Astrocyte (in vitro differentiated cells and primary cell): Measurements from ENCODE around the gene DUOX2. TPM values are rescaled to one million over a fixed set of nuclear protein-coding genes. Genes with fewer than 3 reads are reported as not detected.

Source experiments
- DNase-seq: peaks from one replicate; pipeline ENCODE4 v3.0.0-alpha.2; 2010; ENCODE audit warnings: low read depth
- FAIRE-seq: peaks from 2 replicates; lab custom pipeline; 2011; peaks lifted over from hg19 to GRCh38; lab: Jason Lieb, UNC
- H2AFZ ChIP-seq: 2 replicates; pipeline ENCODE4 v1.6.0; 2012; ENCODE audit warnings: low read depth, low read length, inconsistent platforms
- H3K27ac ChIP-seq: 2 replicates; pipeline ENCODE4 v1.5.1; 2011; ENCODE audit warnings: low read depth, low read length, inconsistent platforms
- H3K27me3 ChIP-seq: 2 replicates; pipeline ENCODE4 v1.6.0; 2011; ENCODE audit warnings: low read length, inconsistent platforms; ENCODE audit not compliant: insufficient read depth
- H3K36me3 ChIP-seq: 2 replicates; pipeline ENCODE4 v1.5.1; 2011; ENCODE audit warnings: low read length, inconsistent platforms; ENCODE audit not compliant: insufficient read depth
- H3K4me1 ChIP-seq: 2 replicates; pipeline ENCODE4 v1.5.1; 2011; ENCODE audit warnings: low read length, inconsistent platforms; ENCODE audit not compliant: insufficient read depth
- H3K4me2 ChIP-seq: 2 replicates; pipeline ENCODE4 v1.6.0; 2012; ENCODE audit warnings: low read length, inconsistent platforms
- H3K4me3 ChIP-seq: 2 replicates; pipeline ENCODE4 v1.5.1; 2011; ENCODE audit warnings: low read depth, mild to moderate bottlenecking, low read length, inconsistent platforms; ENCODE audit not compliant: insufficient read depth
- H3K79me2 ChIP-seq: 2 replicates; pipeline ENCODE4 v1.6.0; 2012; ENCODE audit warnings: mild to moderate bottlenecking, low read length, inconsistent platforms; ENCODE audit not compliant: insufficient read depth
- H3K9ac ChIP-seq: 2 replicates; pipeline ENCODE4 v1.6.0; 2012; ENCODE audit warnings: mild to moderate bottlenecking, low read length, inconsistent platforms
- H3K9me3 ChIP-seq: 2 replicates; pipeline ENCODE4 v1.5.1; 2012; ENCODE audit warnings: low read depth, mild to moderate bottlenecking, low read length, inconsistent platforms; ENCODE audit not compliant: insufficient read depth
- H4K20me1 ChIP-seq: 2 replicates; pipeline ENCODE4 v1.6.0; 2012; ENCODE audit warnings: low read length, inconsistent platforms; ENCODE audit not compliant: insufficient read depth
- H3K27ac Mint-ChIP-seq: one replicate; pipeline ENCODE4 v1.8.0; 2021; ENCODE audit warnings: mild to moderate bottlenecking, mixed read lengths; ENCODE audit not compliant: unreplicated experiment
- H3K27me3 Mint-ChIP-seq: one replicate; pipeline ENCODE4 v1.8.0; 2021; ENCODE audit warnings: low read depth, mixed read lengths; ENCODE audit not compliant: unreplicated experiment
- H3K36me3 Mint-ChIP-seq: one replicate; pipeline ENCODE4 v1.8.0; 2021; ENCODE audit warnings: low read depth, mixed read lengths; ENCODE audit not compliant: unreplicated experiment
- H3K4me1 Mint-ChIP-seq: one replicate; pipeline ENCODE4 v1.8.0; 2021; ENCODE audit warnings: low read depth, mixed read lengths; ENCODE audit not compliant: unreplicated experiment
- H3K4me3 Mint-ChIP-seq: one replicate; pipeline ENCODE4 v1.8.0; 2021; ENCODE audit warnings: mild to moderate bottlenecking, moderate library complexity, mixed read lengths; ENCODE audit not compliant: unreplicated experiment
- H3K9me3 Mint-ChIP-seq: one replicate; pipeline ENCODE4 v1.8.0; 2021; ENCODE audit warnings: mild to moderate bottlenecking, mixed read lengths; ENCODE audit not compliant: unreplicated experiment
- EZH2 ChIP-seq: IDR thresholded peaks from 2 replicates; pipeline ENCODE4 v1.6.1; 2012; ENCODE audit warnings: mild to moderate bottlenecking, low read length, inconsistent platforms; ENCODE audit not compliant: insufficient read depth
- total RNA-seq: library from RNA; stranded (reverse); gene quantifications from 2 replicates; pipeline ENCODE4 v1.2.1, GENCODE V29; 2021
- TF ChIP-seq, protein P1 (sequence below): IDR thresholded peaks from 2 replicates; pipeline ENCODE4 v1.5.1; 2011; ENCODE audit warnings: low read depth, mild to moderate bottlenecking, inconsistent platforms, low read length, moderate library complexity; ENCODE audit not compliant: insufficient read depth

Gene DUOX2
- total RNA-seq, 1 donor from 2014 or later, result 0.14 TPM

GRCh38 chr15:45089712-45090373 lies 24.1 kb downstream of the DUOX2 start:
- H3K4me3 Mint-ChIP-seq, result no peak overlapping the region
- no peak overlapping the region for H3K27ac ChIP-seq
- no peak for FAIRE-seq

GRCh38 chr15:45088801-45089711 lies 24.9 kb downstream of the DUOX2 start:
- Histone ChIP-seq H3K4me2 (no peak overlapping the region), H3K9ac (no peak overlapping the region), H3K9me3 (peaks cover 3% of the 10 kb centered on the region), H3K4me1 (no peaks in the 10 kb centered on the region), H3K4me3 (no peak overlapping the region), H3K27me3 (peaks cover 28% of the 10 kb centered on the region), H3K36me3 (no peaks in the 10 kb centered on the region), H4K20me1 (no peaks in the 10 kb centered on the region), H3K79me2 (no peaks in the 10 kb centered on the region), H2AFZ (no peak overlapping the region), H3K27ac (no peak overlapping the region)
- peaks cover 12% of the 10 kb centered on the region for H3K27me3 Mint-ChIP-seq
- TF ChIP-seq, protein P1, sequence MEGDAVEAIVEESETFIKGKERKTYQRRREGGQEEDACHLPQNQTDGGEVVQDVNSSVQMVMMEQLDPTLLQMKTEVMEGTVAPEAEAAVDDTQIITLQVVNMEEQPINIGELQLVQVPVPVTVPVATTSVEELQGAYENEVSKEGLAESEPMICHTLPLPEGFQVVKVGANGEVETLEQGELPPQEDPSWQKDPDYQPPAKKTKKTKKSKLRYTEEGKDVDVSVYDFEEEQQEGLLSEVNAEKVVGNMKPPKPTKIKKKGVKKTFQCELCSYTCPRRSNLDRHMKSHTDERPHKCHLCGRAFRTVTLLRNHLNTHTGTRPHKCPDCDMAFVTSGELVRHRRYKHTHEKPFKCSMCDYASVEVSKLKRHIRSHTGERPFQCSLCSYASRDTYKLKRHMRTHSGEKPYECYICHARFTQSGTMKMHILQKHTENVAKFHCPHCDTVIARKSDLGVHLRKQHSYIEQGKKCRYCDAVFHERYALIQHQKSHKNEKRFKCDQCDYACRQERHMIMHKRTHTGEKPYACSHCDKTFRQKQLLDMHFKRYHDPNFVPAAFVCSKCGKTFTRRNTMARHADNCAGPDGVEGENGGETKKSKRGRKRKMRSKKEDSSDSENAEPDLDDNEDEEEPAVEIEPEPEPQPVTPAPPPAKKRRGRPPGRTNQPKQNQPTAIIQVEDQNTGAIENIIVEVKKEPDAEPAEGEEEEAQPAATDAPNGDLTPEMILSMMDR, result no peak
- TF ChIP-seq EZH2, result no peak
- no peak overlapping the region for H3K4me3 Mint-ChIP-seq
- FAIRE-seq (no peak), DNase-seq (no peak)
- peak overlapping the region; percentile 87 for H3K27ac Mint-ChIP-seq
- H3K9me3 Mint-ChIP-seq, result no peaks in the 10 kb centered on the region
- no peaks in the 10 kb centered on the region for H3K36me3 Mint-ChIP-seq
- peaks cover 10% of the 10 kb centered on the region for H3K4me1 Mint-ChIP-seq

More at GRCh38 chr15:45089712-45090373, 24.1 kb downstream of the DUOX2 start:
- no peak for DNase-seq
- Histone ChIP-seq H3K4me3 (no peak overlapping the region), H3K27me3 (peaks cover 28% of the 10 kb centered on the region), H3K4me2 (no peak overlapping the region), H2AFZ (no peak overlapping the region), H3K9ac (no peak overlapping the region), H3K36me3 (no peaks in the 10 kb centered on the region), H3K9me3 (peaks cover 3% of the 10 kb centered on the region), H3K4me1 (no peaks in the 10 kb centered on the region), H3K79me2 (no peaks in the 10 kb centered on the region), H4K20me1 (no peaks in the 10 kb centered on the region)
- no peak for TF ChIP-seq EZH2
- TF ChIP-seq, protein P1, result no peak
- H3K4me1 Mint-ChIP-seq, result peaks cover 10% of the 10 kb centered on the region
- peaks cover 15% of the 10 kb centered on the region for H3K27me3 Mint-ChIP-seq
- no peak overlapping the region for H3K27ac Mint-ChIP-seq
- H3K36me3 Mint-ChIP-seq, result no peaks in the 10 kb centered on the region
- H3K9me3 Mint-ChIP-seq, result no peaks in the 10 kb centered on the region
